Lower leg skin (tissue), 4 donors: ENCODE data around the gene NPAT. TPM values are rescaled to one million over a fixed set of nuclear protein-coding genes. Genes with fewer than 3 reads are reported as not detected.

Source experiments
- DNase-seq, 2 donors: peaks; one replicate each; pipeline ENCODE4 v3.0.0-alpha.2; 2019; ENCODE audit warnings: low spot score in 2 of 2
- H3K4me3 ChIP-seq: fragments of 200-600 bp; sonication (generic); 2 replicates; pipeline ENCODE4 v1.5.1; 2017; ENCODE audit warnings: mild to moderate bottlenecking, low read depth; ENCODE audit not compliant: poor library complexity, severe bottlenecking
- CTCF ChIP-seq, 3 donors: fragments of 450-650 bp; IDR thresholded peaks; one replicate each; pipeline ENCODE4 v1.5.1; 2016; ENCODE audit warnings: antibody characterized with exemption in 3 of 3, mild to moderate bottlenecking in 3 of 3, moderate library complexity in 2 of 3
- POLR2A ChIP-seq, 2 donors: fragments of 450-650 bp; IDR thresholded peaks; one replicate each; pipeline ENCODE4 v1.6.1; 2016 to 2017; ENCODE audit warnings: antibody characterized with exemption in 2 of 2, mild to moderate bottlenecking in 1 of 2, moderate library complexity in 1 of 2
- WGBS, 2 donors: methylation state at CpG; one replicate each; pipeline ENCODE4 v1.1.5; 2018; 5-methylcytosine and 5-hydroxymethylcytosine counted together
- intact Hi-C: fragments of 100-400 bp; cut with DNase I; formaldehyde crosslinking; loops from one replicate; pipeline ENCODE4 v1.15.0; 2023; ENCODE audit warnings: low total_unique reads
- total RNA-seq, 4 donors: library from RNA; depleted of rRNA; stranded (reverse); fragments of >200 nt; gene quantifications; one replicate each; pipeline ENCODE4 v1.1.0, GENCODE V29; 2016

NPAT gene
- total RNA-seq, 4 donors from 2014 or later, result 11.9 to 27.6 (median 14.6) TPM

GRCh38 chr11:108112057-108112456 is 110.4 kb downstream of the NPAT start:
- intact Hi-C loops, result loop anchor here (10.0 kb wide), 1 partner anchor 543 kb away; no protein-coding TSS in a partner anchor
- DNase-seq, result no peak
- 94 to 96% methylated on average over 2 of the region's 2 CpGs for WGBS, 2 donors
- TF ChIP-seq POLR2A (IDR thresholded peaks at IDR 0.05), result no peak
- TF ChIP-seq CTCF (IDR thresholded peaks at IDR 0.05), result no peak
- no peak overlapping the region for H3K4me3 ChIP-seq

- no peak overlapping the region for H3K4me3 ChIP-seq
- intact Hi-C loops, result loop anchor here (10.0 kb wide), 1 partner anchor 544 kb away; no protein-coding TSS in a partner anchor
- no peak for DNase-seq
- WGBS, 2 donors, result 94% methylated on average over 4 of the region's 4 CpGs
- TF ChIP-seq POLR2A (IDR thresholded peaks at IDR 0.05) (no peak), CTCF (IDR thresholded peaks at IDR 0.05) (no peak)
Observed at GRCh38 chr11:108111126-108111525, 111.3 kb downstream of the NPAT start.

Other genes starting within 250 kb of the NPAT start
- 10 to 100 TPM; 24.2 to 30.1 (median 29.4) TPM for gene CUL5, start 213.7 kb downstream of the NPAT start, total RNA-seq
- gene ACAT1, start 101.1 kb downstream of the NPAT start, total RNA-seq, result 100 to 1,000 TPM in 2 of 4 donors, 10 to 100 TPM in 2; 79.5 to 190 (median 117) TPM
- gene ATM, start 429 bp upstream of the NPAT start, total RNA-seq, result 10 to 100 TPM; 18.4 to 44.9 (median 33.3) TPM
- gene C11orf65, start 244.9 kb upstream of the NPAT start, total RNA-seq, result 1 to 10 TPM in 1 of 4 donors, under 1 TPM in 2, not detected in 1; 0.19 to 1.3 (median 0.30) TPM